GM21529 (cell line): Measurements from ENCODE around the gene ZBED4.

Source experiments
- ATAC-seq: cut with Tn5 transposase; IDR thresholded peaks from one replicate; pipeline ENCODE4 v1.9.1; 2021; ENCODE audit not compliant: unreplicated experiment

ZBED4 gene

DNA sequence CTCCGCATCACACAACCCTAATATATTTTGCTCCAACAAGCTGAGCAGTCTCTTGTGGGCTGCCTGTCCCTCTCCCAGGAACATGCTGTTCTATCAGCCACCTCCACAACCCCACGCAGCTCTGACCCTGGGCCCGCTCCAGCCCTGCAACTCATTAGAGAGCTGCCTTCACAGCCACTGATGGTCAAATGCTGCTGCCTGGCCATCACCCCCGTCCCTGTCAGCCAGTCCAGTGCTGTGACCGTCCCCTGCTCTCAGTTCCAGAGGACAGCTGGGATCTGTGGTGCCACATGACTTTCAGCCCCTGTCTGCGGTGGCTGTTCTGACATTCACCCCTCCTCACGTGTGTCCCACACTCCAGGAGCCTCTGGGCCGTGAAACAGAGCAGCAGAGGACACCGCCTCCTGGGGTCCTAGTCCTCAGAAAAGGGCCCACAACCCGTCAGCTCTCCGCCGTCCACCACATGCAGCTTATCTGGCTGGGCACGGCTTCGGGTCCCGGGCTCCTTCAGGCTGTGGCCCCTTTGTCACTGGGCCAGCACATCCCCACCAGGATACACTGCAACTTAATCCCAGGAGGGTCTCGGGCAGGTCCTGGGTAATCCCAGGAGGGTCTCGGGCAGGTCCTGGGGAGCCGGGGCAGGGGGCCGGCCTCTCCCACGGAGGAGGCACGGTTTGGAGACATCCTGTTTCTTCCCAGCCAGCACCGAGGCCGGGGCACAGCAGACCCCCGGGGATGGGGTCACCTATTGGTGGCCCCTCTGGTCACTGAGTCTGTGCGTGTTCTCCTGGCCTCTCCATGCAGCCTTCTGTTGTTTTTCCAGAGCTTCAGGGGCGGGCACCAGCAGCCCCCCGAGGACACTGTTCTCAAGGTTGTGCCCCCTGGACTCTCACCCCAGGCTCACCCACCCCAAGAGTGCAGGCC is 79.9 kb downstream of the ZBED4 start:
- ATAC-seq: no peak

GRCh38 chr22:49934160-49934890 is 80.7 kb downstream of the ZBED4 start:
- no peak for ATAC-seq

- no peak for ATAC-seq
Observed at GRCh38 chr22:49934891-49935557, 81.4 kb downstream of the ZBED4 start.

GRCh38 chr22:49935561-49935960 is 81.9 kb downstream of the ZBED4 start:
- no peak for ATAC-seq

GRCh38 chr22:49936018-49936972 is 82.7 kb downstream of the ZBED4 start:
- peak; percentile 52 for ATAC-seq

DNA sequence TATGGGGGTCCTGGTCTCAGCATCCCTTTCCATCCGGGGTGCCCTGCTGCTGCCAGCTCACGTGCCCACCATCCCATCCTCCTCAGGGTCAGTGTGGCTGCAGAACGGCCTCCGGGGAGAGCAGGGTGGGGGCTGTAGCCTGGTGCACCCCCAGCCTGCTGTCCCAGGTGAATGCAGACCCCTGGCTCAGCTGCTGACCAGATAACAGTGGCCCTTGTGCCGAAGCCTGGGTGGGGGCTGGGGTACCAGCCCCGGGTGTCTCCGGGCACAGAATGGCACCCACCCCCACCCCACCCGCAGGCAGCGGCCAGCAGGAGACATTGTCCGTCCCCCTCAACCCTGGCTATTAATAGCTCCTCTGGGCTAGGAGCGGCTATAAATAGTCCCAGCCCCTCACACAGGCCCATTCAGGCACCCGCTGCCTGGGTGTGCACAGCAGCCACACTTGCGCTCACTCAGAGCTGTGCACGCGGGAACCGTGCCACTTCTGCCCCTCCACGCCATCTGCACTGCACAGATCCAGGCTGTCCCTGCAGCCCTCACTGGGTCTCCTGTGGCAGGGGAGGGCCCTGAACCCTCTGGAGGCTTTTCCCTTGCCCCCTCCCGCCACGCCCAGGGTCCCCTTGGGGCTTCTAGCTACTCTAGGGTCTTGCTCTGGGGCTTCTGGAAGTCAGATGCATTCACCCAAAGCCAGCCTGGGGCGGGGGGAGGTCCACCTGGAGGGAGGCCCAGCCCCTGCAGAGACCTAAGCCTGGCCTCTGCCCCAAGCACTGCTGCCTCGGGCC is 83.5 kb downstream of the ZBED4 start:
- no peak for ATAC-seq

GRCh38 chr22:49937758-49938564 is 84.3 kb downstream of the ZBED4 start:
- no peak for ATAC-seq

GRCh38 chr22:49938565-49939136 is 85.0 kb downstream of the ZBED4 start:
- ATAC-seq: no peak
